GM18907 (cell line): ENCODE results near the gene ABCC3.

Experiments
- ATAC-seq: cut with Tn5 transposase; IDR thresholded peaks from one replicate; pipeline ENCODE4 v1.9.1; 2021; ENCODE audit warnings: mild to moderate bottlenecking, moderate library complexity; ENCODE audit not compliant: unreplicated experiment

Gene ABCC3

DNA sequence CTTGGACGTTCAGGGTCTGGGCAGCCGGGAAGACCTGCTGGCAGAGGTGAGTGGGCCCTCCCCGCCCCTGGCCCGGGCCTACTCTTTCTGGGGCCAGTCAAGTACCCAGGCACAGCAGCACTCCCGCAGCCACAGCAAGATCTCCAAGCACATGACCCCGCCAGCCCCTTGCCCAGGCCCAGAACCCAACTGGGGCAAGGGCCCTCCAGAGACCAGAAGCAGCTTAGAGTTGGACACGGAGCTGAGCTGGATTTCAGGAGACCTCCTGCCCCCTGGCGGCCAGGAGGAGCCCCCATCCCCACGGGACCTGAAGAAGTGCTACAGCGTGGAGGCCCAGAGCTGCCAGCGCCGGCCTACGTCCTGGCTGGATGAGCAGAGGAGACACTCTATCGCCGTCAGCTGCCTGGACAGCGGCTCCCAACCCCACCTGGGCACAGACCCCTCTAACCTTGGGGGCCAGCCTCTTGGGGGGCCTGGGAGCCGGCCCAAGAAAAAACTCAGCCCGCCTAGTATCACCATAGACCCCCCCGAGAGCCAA is 8.6 kb upstream of the ABCC3 start:
- no peak for ATAC-seq

DNA sequence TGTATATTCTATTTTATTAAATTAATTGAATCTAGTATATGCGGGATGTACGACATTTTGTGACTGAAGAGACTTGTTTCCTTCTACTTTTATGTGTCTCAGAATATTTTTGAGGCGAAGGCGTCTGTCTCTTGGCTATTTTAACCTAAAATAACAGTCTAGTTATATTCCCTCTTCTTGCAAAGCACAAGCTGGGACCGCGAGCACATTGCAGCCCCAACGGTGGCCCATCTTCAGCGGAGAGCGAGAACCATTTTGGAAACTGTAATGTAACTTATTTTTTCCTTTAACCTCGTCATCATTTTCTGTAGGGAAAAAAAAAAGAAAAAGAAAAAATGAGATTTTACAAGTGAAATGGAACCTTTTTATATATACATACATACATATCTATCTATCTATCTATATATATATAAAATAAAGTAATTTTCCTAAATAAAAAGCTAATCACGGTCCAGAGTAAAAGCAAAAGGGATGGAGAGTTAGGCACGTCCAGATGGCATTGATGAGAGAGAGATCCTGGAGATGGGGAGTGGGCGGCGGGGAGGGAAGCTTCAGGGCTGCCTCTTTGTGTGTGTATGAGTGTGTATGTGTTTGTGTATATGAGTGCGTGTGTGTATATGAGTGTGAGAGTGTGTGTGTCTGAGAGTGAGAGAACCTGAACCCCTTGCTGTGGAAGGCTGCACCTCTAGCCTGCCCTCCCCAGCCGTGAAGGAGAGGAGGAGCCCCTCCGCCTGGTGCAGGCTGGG is 7.5 kb upstream of the ABCC3 start:
- no peak for ATAC-seq

DNA sequence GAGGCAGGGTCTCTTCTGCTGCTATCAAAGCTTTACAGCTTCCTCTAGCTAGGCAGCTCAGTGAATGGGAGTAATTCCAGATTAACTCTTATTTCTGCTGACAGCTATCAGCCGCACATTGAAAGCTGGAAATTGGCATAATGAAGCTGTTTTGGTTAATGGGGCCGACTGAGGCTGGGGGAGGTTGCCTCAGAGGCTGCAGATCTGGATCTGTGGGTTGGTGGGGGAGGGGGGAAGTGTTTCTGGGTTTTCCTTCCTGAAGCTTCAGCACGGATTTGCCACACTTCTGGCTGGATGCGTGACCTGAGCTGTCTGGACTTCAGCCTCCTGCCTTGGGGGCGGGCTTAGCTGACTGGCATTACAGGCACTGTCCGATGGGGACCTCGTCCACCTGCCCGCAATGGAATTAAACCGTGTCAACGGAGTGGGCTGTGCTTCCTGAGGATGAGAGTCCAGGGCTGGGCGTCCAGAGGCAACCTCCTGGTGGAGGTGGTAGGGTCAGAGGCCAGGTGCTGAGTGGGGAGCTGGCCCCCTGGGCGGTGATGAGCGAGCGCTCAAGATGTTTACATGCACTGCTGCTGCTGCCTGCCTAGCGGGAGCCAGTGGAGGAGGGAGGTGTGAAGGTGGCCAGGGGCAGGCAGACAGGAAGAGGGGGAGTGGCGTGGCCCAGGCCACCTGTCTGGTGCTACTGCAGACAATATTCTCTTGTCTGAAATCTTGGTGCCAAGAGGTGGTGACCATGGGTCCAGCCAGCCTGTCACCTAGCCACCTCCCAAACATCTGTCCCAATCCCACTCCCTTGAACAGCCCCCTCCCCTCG is 6.7 kb upstream of the ABCC3 start:
- no peak for ATAC-seq

DNA sequence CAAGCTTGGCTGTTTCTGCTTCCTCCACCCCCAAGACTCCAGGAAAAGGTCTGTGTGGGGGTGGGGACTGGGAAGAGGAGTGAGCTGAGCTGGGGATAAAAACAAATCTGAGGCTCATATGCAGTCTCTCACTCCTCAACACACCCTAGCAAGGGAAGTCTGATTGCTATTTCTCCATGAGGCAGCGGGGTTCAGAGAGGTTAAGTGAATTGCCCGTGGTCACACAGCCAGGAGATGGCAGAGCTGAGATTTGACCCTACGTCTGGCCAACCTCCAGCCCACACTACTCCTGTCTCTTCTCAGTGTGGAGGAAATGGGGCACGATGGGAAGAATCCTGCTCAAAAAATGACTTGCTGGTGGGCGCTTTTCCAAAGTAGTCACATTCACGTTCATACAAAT is 4.8 kb upstream of the ABCC3 start:
- ATAC-seq: no peak

DNA sequence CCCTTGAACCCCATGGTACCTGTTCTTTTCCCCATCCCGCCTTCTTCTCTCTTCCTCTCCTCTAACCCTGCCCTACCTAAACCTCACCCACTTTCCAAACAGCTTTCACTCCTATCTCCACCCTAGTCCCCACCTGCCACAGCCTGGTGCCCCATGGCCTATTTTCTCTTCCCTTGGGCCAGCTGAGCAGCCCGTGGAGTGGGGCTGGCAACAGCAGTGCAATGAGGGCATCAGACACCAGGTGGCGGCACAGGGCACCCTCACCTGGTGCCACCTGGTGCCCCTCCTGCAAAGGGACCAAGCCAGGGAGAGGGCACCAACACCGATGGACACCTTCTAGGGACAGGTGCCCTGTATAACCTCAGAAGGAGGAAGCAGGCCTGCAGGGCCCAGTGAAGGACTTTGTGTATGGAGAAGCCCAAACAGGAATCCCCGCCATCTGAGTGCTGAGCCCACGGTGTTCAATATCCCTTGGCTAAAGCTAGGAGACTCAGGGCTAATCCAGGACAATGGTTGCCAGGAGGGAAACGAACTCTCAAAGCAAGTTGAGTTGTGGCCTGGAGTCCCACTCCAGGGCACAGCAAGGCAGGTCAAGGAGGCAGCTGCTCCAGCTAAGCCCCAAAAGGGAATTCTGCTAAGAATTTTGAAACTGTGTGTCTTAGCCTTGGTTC is 4.0 kb upstream of the ABCC3 start:
- no peak for ATAC-seq

DNA sequence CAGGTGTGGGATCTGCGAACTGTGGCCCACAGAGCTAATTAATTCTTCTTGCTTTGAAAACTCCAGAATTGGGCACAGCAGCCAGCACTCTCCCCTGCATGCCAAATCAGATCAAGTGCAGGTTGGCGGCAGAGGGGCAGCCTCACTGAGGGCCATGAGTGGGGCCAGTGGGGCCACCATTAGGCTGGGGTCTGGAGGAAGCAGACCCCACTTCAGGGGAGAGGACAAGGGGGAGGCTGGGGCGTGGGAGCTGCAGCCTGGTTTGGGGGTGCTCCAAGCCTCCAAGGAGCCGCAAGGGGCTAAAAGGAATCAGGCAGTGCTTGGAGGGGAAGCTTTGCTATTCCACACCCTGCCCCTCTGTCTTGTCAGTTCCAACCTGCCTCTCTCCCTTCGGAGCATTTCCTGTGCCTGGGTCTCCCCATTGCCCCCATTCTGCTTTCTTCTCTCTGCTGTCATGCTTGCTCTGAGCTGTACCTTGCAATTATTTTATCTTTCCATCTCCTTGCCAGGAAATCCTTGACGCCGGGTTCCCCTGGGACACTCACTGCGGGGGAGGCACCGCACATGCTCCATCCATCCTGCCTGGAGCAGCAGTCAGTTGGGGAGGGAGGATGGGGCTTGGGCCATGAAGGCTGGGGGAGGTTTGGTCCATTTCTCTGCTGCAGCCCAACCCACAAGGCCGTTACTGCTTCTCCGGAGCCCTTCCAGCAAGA is 3.3 kb upstream of the ABCC3 start:
- no peak for ATAC-seq

DNA sequence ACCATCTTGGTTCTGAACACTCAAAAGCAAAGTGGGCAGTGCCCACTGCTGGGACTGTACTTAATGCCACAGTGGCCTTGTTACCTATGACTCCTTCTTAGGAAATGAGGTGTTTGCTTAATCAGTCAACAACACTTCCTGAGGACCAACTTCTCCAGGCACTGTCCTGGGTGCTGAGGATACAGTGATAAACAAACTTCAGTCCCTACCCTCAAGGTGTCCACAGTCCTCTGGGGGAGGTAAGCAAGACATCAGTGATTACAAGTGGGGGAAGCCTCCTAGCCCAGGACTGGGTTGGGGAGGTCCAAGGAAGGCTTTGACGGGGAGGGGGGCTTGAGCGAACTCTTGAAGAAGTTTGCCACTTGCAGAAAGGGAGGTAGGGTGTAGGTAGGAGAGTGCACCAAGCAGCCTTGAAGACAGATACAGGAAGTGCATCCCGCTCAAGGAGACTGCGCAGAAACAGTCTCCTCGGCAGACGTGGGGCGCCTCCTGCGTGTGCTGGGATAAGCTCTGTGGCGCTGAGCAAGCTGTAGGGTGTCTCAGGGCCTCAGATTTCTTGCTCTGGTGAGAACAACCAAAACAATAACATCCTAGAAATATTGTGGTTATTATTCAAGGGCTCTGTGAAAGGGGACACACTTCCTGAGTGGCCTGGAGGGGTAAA is 2.6 kb upstream of the ABCC3 start:
- ATAC-seq: no peak

DNA sequence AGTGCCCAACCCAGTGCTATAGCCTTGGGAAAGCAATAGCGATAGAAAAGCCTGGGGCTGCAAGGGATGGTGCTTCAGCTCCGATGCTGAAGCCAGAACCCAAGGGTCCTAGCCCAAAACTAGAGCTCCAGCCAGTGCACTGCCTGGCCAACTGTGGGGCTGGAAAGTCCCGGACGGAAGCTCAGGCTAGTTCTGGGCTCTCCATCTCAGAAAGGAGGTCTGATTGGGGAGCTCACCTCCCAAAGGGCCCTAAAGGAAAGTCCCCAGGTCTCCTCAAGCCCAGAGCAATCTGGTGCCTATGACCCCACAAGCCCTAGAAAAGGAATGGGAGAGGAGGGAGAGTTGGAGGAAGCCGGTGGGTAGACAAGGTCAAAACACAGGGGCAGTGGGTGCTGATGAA is 2.0 kb upstream of the ABCC3 start:
- no peak for ATAC-seq

DNA sequence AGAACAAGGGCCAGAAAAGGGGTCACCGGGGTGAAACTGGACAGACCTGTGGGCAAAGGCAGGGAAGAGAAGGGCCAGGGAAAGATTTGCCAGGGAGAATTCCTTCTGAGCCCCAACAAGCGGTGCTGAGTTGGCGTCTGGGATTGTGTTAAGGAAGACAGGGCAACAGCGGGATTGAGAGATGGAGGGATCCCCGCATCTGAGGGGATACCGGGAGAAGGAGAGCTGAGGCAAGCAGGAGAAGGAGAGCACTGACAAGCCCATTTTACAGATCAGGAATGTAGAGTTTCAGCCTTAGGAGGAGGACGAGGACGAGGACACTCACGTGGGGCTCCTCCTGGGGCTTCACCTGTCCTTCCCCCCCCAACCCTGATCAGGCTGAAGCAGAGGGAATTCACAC is 998 bp upstream of the ABCC3 start:
- ATAC-seq: no peak

DNA sequence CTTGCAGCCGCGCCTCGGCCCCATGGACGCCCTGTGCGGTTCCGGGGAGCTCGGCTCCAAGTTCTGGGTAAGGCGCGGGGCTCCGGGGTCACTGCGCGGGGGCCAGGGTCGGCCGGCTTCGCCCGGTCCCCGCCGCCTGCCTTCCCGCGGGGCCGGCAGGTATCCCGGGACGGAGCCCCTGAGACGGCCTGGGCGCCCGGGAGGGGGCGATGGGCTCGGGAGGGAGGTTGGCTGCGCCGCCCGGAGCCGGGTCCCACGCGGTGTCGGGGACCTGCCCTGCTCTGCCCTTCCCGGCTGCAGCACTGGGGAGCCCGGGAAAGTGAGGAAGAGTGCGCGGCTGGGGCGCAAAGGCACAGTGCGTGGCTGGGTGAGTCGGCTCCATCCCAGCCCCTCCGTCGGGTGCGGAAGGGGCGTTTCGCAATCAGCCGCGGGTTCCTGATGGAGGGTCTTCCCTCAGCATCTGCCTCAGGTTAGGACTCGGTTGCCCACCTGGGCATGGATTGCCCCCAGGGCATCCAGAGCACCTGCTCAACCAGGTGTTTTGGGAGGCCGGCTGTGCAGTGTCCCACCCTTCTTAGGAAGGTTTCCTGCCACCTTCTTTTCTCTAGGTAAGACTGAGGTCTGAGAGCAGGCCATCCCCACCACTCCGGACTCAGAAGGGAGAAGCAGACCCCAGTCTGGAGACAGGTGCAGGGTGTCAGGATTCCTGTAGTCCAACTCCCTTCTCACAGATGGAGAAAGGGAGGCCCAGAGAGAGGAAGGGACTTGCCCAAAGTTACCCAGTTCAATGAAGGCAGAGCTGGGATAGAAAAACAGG is 442 bp downstream of the ABCC3 start:
- ATAC-seq: no peak

DNA sequence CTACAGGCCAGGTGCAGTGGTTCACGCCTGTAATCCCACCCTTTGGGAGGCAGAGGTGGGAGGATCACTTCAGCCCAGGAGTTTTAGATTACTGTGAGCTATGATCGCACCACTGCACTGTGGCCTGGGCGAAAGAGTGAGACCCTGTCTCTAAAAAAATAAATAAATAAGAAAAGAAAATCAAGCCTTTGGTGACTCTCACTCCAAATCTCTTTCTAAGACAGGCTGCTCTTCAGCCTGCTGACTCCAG is 976 bp downstream of the ABCC3 start:
- no peak for ATAC-seq

DNA sequence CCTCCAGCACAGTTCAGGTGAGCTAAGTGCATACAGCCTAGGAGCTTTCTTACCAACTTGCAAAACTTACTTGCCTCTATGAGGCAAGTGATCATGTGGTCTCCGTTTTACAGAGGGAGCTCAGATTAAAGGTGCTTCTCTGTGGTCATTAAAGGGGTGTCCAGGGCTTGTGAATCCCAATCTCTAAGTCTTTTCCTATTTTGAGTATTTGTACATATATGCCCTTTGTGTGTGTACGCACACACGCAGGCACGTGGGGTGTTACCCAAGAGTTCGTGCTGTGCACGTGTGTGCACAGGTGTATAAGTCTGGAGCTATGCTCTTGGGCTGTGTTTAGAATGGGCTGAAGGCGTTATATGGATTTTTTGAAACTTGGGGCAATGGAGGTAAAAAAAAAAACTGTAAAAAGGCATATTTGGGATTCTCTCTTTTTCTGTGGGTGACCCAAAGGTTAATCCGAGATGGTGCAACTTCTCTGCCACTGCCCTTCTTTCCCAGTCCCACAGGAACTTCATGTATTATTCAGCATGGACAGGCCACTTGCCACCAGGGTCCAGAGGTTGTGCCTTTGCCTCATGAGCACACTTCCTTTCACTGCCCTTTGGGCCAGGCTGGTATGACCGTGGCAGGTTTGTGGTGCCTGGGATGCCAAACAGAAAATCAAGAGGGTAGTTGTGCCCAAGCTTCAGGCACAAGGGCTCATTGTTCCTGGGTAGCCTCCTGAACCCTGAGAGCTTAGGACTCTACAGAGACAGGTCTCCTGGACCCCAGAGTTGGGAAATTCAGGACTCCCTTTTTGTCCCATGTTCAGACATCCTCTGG is 1.5 kb downstream of the ABCC3 start:
- no peak for ATAC-seq

DNA sequence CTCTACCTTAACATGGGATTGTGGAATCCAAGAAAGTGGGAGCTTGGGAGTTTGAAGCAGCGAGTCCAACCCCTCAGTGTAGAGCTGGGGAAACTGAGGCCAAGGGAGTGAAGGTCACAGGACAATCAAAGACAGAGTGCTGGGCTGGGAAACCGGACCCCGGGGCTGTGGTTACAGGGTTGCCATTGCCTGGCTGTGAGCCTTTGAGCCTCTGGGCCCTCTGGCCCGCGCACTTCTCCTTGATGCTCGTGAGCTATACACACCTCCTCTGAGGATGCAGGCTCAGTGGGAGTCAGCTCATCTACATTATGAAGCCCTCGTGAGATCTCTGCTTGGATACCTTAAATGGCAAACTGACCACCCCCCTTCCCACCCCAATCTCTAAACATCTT is 2.1 kb downstream of the ABCC3 start:
- ATAC-seq: no peak

DNA sequence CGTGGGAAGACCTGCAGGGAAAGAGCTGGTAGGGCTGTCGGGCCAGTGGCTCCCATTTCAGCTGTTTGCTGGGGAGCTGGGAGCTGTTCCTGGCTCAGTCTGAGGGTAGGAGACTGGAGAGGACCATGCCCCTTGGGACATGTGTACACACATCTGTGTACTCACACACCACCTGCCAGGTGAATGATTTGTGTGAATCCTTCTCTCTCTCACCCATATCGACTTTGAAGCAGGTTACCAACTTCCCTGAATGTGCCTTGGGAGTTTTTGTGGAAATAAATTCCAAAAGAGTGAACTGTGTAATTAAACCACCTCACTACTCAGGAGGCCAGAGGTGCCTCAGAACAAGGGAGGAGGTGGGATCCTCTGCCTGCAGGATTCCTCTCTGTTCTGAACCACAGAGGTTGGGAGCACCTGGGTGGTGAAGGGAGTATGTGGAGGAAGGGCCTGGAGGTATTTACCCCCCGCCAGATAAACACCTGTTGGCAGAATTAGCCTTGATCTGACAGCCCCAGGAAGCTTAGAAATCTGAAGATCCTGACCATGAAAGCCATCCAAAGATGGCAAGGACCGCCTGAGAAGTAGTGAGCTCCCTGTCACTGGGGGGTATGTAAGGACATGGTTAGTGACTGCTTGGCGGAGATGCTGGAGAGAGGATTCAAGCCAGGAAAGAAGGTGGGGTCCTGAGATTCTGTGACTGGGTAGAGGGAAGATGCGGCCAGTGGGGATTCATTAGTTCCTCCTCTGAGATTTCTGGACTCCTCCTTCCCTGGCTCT is 3.3 kb downstream of the ABCC3 start:
- no peak for ATAC-seq

DNA sequence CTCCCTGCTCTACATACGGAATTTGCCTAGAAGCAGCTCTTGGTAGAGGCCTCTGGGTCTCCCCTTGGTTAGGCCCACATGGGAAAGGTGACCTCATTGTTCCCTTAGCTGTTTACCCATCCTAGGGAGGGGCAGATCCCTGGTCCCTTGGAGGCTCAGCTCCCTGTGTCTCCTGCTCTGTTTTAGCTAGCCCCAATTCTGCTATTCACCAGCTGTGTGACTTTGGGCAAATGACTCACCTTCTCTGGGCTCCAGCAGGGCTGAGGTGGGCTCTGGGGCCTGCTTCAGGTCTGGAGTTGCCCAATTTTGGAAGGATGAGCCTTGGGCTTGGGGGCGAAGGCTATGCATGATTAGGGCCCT is 3.9 kb downstream of the ABCC3 start:
- ATAC-seq: no peak

DNA sequence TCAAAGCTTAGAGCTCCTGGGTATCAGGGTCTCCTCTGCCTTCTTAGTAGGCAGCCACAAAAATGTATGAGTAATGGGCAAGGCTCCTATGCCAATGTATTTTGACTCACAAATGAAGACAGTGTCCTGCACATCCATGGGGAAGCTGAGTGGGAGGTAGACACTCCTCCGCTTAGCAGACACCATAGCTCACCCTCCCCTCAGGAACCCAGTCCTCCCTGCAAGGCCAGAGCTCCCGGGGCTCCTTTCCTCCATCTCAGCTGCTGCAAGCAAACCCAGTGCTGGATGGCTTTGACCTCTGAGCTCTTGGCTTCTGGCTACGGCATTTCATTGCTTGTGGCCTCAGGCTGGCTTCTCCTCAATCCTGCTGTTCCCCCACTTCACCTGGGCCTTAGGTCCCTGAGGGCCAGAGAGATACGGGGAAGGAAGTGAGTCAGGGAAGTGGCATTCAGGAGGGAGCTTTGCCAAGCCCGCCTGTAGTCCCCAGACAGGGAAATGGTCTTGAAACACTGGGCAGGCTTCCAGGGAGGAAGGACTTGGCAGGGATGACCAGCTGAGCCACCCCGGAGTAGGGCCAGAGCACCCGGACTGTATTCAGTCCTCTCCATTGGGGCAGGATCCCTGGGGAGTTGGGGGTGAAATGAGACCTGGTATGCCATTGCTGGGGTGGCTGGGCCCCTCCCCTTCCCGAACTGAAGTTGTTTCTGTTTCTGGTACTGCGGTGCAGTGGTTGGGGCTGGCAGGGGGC is 4.5 kb downstream of the ABCC3 start:
- no peak for ATAC-seq

DNA sequence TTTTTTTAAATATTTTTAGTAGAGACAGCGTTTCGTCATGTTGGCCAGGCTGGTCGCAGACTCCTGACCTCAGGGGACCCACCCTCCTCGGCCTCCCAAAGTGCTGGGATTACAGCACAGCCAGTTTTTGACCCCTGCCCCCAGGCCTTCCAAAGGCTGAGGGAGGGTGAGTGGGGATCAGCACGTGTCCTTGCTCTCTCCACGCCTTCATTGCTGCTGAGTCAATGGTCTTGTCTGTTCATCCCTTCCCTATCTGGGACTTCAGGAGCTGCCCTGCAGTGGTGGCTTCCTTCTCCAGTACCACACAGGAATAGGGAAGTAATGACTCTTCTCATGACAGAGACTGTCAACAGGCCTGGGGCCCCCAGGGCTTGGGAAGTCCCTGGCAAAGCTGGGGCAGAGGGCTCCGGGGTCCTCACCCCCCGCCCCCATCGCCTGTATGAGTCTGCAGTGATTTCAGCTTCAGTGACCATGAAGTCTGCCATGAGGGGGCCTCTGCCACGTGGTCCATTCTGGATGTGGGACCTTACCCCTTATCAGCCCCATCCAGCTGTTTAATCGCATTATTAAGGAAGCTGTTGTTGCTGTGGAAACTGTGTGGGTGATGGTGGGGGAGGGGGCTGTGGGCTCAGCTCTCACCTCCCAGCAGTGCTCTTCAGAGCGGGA is 6.1 kb downstream of the ABCC3 start:
- ATAC-seq: no peak
